Fibroblast of lung (primary cell): ENCODE results near the gene AGTR1.

Experiments used
- EZH2 ChIP-seq: IDR thresholded peaks from 2 replicates; pipeline ENCODE4 v1.5.1; 2012; ENCODE audit warnings: low read length, control low read depth, mild to moderate bottlenecking; ENCODE audit errors: missing control alignments
- TF ChIP-seq, protein P1 (sequence below), 2 donors: IDR thresholded peaks in 1 of 2; conservative IDR thresholded peaks in 1 of 2; 1 replicate in 1 of 2; 2 replicates in 1 of 2; pipeline ENCODE4 v1.5.1; 2011 to 2012; ENCODE audit warnings: low read length in 2 of 2, control low read depth in 1 of 2, inconsistent platforms in 1 of 2, low read depth in 1 of 2, mild to moderate bottlenecking in 1 of 2

DNA sequence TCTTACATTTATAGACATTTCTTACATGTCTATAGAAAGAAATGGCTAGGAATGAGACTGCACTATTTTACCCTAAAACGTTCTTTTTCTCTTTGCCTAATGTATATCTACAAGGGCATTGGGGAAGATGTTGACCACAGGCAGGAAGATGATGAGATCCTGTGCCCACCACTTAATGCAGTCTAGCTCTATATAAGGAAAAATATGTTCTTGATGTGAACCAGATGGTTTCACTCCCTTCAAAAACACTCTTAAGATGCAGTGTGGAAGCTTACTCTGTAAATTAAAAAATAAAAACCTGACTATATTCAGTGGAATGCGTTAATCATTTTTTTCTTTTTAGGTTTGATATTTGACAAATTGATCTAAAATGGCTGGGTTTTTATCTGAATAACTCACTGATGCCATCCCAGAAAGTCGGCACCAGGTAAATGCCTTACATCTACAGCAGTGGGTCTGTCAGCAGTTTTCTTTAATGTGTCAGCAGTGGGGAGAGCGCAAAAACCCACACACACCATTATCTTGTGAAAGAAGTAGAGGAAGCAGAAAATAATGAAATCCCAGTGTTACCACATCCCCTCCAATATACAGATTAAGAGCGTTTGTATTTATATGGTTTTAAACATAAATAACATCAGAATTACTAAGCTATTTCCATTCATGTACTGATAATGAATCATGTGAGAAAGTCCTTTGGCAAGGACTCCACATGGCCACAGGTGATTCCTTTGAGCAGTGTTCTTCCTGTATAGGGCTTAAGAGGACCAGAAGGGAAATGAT is 10.1 kb downstream of the AGTR1 start:
- TF ChIP-seq, protein P1, sequence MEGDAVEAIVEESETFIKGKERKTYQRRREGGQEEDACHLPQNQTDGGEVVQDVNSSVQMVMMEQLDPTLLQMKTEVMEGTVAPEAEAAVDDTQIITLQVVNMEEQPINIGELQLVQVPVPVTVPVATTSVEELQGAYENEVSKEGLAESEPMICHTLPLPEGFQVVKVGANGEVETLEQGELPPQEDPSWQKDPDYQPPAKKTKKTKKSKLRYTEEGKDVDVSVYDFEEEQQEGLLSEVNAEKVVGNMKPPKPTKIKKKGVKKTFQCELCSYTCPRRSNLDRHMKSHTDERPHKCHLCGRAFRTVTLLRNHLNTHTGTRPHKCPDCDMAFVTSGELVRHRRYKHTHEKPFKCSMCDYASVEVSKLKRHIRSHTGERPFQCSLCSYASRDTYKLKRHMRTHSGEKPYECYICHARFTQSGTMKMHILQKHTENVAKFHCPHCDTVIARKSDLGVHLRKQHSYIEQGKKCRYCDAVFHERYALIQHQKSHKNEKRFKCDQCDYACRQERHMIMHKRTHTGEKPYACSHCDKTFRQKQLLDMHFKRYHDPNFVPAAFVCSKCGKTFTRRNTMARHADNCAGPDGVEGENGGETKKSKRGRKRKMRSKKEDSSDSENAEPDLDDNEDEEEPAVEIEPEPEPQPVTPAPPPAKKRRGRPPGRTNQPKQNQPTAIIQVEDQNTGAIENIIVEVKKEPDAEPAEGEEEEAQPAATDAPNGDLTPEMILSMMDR (conservative IDR thresholded peaks at IDR 0.05 in 1 of 2, IDR thresholded peaks at IDR 0.05 in 1 of 2; ENCODE audit: low read depth in 1 of 2, low read length in 2 of 2) = no peak
- TF ChIP-seq EZH2 = no peak
